Breast epithelium (tissue), 4 donors: ENCODE data around the gene PRSS57. TPM values are rescaled to one million over a fixed set of nuclear protein-coding genes. Genes with fewer than 3 reads are reported as not detected.
A peak's percentile ranks its signal among the peaks of the same experiment; 100 is the strongest.
"Not testable (repeated sequence)": the region's sequence is repeated elsewhere in the genome, so short reads cannot be mapped to it uniquely, and the experiment has no call there.

Experiments
- DNase-seq, 2 donors: peaks; one replicate each; pipeline ENCODE4 v3.0.0-alpha.2; 2019; ENCODE audit warnings: low spot score in 2 of 2
- H3K27ac ChIP-seq, 2 donors: fragments of 200-600 bp; sonication (generic) in 1 of 2; one replicate each; pipeline ENCODE4 v1.5.1; 2016 to 2019; ENCODE audit warnings: mild to moderate bottlenecking in 1 of 2
- H3K27me3 ChIP-seq, 2 donors: fragments of 200-600 bp; sonication (generic) in 1 of 2; one replicate each; pipeline versions ENCODE4 v1.5.1 to v1.6.0; 2017 to 2019; ENCODE audit warnings: control low read depth in 1 of 2, mild to moderate bottlenecking in 1 of 2
- H3K36me3 ChIP-seq: fragments of 200-600 bp; one replicate; pipeline ENCODE4 v1.5.1; 2019
- H3K4me1 ChIP-seq, 2 donors: fragments of 200-600 bp; sonication (generic); one replicate each; pipeline ENCODE4 v1.5.1; 2016 to 2019; ENCODE audit warnings: control low read depth in 1 of 2
- H3K4me3 ChIP-seq, 3 donors: fragments of 200-600 bp; sonication (generic); 1 replicate in 2 of 3; 2 replicates in 1 of 3; pipeline ENCODE4 v1.5.1; 2016 to 2019; ENCODE audit warnings: mild to moderate bottlenecking in 3 of 3, moderate library complexity in 2 of 3
- H3K9me3 ChIP-seq, 2 donors: fragments of 200-600 bp; sonication (generic) in 1 of 2; one replicate each; pipeline ENCODE4 v1.5.1; 2016 to 2019; ENCODE audit warnings: control low read depth in 1 of 2
- POLR2A ChIP-seq: fragments of 450-650 bp; IDR thresholded peaks from one replicate; pipeline ENCODE4 v1.6.1; 2016; ENCODE audit warnings: antibody characterized with exemption, mild to moderate bottlenecking, moderate library complexity
- POLR2AphosphoS5 ChIP-seq, 3 donors: sonication (generic); formaldehyde crosslinking; IDR thresholded peaks; one replicate each; pipeline ENCODE4 v1.6.1; 2017; ENCODE audit warnings: antibody characterized with exemption in 3 of 3
- intact Hi-C: fragments of 100-400 bp; cut with DNase I; formaldehyde crosslinking; loops from one replicate; pipeline ENCODE4 v1.15.1; 2023; ENCODE audit warnings: low total_unique reads
- total RNA-seq, 3 donors: library from RNA; depleted of rRNA; stranded (reverse); fragments of >200 nt; gene quantifications; one replicate each; pipeline ENCODE4 v1.1.0, GENCODE V29; 2016
- TF ChIP-seq, protein P1 (sequence below), 3 donors: fragments of 450-650 bp; IDR thresholded peaks; one replicate each; pipeline ENCODE4 v1.5.1; 2016 to 2017; ENCODE audit warnings: antibody characterized with exemption in 3 of 3, mild to moderate bottlenecking in 3 of 3, moderate library complexity in 3 of 3

Gene PRSS57
- total RNA-seq, 3 donors from 2014 or later = not detected

GRCh38 chr19:670609-671075 is 24.6 kb downstream of the PRSS57 start:
- DNase-seq = no peak
- H3K27me3 ChIP-seq = no peaks in the 10 kb centered on the region
- H3K4me3 ChIP-seq = no peak overlapping the region
- intact Hi-C loops = no loop called here
- no peaks in the 10 kb centered on the region for H3K9me3 ChIP-seq
- no peaks in the 10 kb centered on the region for H3K36me3 ChIP-seq
- TF ChIP-seq, protein P1, sequence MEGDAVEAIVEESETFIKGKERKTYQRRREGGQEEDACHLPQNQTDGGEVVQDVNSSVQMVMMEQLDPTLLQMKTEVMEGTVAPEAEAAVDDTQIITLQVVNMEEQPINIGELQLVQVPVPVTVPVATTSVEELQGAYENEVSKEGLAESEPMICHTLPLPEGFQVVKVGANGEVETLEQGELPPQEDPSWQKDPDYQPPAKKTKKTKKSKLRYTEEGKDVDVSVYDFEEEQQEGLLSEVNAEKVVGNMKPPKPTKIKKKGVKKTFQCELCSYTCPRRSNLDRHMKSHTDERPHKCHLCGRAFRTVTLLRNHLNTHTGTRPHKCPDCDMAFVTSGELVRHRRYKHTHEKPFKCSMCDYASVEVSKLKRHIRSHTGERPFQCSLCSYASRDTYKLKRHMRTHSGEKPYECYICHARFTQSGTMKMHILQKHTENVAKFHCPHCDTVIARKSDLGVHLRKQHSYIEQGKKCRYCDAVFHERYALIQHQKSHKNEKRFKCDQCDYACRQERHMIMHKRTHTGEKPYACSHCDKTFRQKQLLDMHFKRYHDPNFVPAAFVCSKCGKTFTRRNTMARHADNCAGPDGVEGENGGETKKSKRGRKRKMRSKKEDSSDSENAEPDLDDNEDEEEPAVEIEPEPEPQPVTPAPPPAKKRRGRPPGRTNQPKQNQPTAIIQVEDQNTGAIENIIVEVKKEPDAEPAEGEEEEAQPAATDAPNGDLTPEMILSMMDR (IDR thresholded peaks at IDR 0.05) = no peak
- TF ChIP-seq POLR2A (no peak), POLR2AphosphoS5 (IDR thresholded peaks at IDR 0.05) (no peak)
- no peak overlapping the region for H3K27ac ChIP-seq
- H3K4me1 ChIP-seq = no peaks in the 10 kb centered on the region

DNA sequence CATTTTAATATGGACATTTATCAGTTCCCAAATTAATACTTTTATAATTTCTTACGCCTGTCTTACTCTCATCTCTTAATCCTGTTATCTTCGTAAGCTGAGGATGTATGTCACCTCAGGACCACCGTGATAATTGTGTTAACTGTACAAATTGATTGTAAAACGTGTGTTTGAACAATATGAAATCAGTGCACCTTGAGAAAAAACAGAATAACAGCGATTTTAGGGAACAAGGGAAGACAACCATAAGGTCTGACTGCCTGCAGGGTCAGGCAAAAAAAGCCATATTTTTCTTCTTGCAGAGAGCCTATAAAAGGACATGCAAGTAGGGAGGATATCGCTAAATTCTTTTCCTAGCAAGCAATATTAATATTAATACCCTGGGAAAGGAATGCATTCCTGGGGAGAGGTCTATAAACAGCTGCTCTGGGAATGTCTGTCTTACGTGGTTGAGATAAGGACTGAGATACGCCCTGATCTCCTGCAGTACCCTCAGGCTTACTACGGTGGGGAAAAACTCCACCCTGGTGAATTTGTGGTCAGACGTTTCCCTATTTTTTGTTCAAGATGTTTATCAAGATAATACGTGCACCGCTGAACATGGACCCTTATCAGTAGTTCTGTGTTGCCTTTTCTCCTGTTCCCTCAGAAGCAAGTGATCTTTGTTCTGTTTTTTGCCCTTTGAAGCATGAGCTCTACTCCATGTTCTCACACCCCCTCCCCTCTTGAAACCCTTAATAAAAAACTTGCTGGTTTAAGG is 26.4 kb downstream of the PRSS57 start:
- H3K27me3 ChIP-seq, intact Hi-C loops, H3K27ac ChIP-seq, H3K4me3 ChIP-seq, H3K9me3 ChIP-seq, H3K36me3 ChIP-seq, DNase-seq, H3K4me1 ChIP-seq: not testable (repeated sequence)

DNA sequence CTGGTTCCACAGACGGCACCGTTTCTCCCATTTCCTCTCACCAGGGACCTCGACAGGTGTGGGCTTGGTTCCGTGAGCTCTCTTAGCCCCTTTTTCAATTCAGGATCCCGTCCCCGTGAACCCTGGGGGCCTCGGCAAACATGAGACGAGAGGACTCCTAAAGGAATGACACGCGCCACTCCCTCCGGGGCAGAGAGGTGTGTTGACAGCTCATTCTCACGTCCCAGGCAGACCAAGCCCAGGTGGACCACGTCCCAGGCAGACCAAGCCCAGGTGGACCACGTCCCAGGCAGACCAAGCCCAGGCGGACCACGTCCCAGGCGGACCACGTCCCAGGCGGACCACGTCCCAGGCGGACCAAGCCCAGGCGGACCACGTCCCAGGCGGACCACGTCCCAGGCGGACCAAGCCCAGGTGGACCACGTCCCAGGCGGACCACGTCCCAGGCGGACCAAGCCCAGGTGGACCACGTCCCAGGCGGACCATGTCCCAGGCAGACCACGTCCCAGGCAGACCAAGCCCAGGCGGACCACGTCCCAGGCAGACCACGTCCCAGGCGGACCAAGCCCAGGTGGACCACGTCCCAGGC is 28.2 kb downstream of the PRSS57 start:
- H3K27ac ChIP-seq, H3K9me3 ChIP-seq, DNase-seq, H3K4me3 ChIP-seq, intact Hi-C loops, H3K27me3 ChIP-seq, H3K36me3 ChIP-seq: not testable (repeated sequence)
- peaks cover 5 to 11% of the 10 kb centered on the region in 2 donors for H3K4me1 ChIP-seq

DNA sequence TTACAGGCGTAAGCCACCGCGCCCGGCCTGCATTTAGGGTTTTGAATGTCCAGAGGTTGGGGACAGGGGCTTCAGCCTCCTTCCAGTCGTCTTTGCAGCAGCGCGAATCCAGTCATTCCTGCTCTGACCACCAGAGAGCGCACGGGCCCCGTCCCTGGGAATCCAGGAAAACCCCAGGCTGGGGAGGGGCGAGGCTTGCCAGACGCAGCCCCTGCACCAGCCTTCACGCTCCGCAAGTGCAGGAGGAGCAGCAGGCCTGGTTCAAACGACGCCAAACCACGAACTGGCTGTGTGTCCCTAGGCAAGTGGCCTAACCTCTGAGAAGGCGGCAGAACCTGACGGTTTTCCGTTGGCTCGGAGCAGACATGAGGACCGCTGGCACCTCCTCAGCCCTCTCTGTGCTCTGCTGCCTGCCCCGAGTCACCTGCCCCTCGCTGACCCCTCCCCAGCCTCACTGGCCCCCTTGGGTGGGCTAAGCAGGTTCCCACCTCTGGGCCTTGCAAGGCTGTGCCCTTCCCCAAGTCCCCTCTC is 30.3 kb downstream of the PRSS57 start:
- no peaks in the 10 kb centered on the region for H3K9me3 ChIP-seq
- intact Hi-C loops = loop anchor here (5.0 kb wide), 1 partner anchor 62 kb away; no protein-coding TSS in a partner anchor
- no peak for TF ChIP-seq POLR2A
- TF ChIP-seq, protein P1 (IDR thresholded peaks at IDR 0.05) = peak; percentile 91 to 96 (median 95)
- peak; percentile 13 to 55 (median 37) for TF ChIP-seq POLR2AphosphoS5 (IDR thresholded peaks at IDR 0.05)
- peak in 1 of 2 donors; percentile 78 for DNase-seq
- H3K36me3 ChIP-seq = no peaks in the 10 kb centered on the region
- peak overlapping the region in 1 of 2 donors; percentile 15 for H3K27ac ChIP-seq
- peak overlapping the region in 2 of 3 donors; percentile 30 to 55 for H3K4me3 ChIP-seq
- H3K4me1 ChIP-seq = peaks cover 12 to 22% of the 10 kb centered on the region in 2 donors
- no peaks in the 10 kb centered on the region for H3K27me3 ChIP-seq

- no peaks in the 10 kb centered on the region for H3K9me3 ChIP-seq
- TF ChIP-seq, protein P1 (IDR thresholded peaks at IDR 0.05) = no peak
- TF ChIP-seq POLR2A (no peak), POLR2AphosphoS5 (IDR thresholded peaks at IDR 0.05) (peak in 2 of 3 donors; percentile 2 to 7)
- peaks cover 18 to 24% of the 10 kb centered on the region in 2 donors for H3K4me1 ChIP-seq
- no peak for DNase-seq
- no peaks in the 10 kb centered on the region for H3K36me3 ChIP-seq
- H3K27ac ChIP-seq = peak overlapping the region; percentile 89 to 97
- no peaks in the 10 kb centered on the region for H3K27me3 ChIP-seq
- intact Hi-C loops = loop anchor here (5.0 kb wide), 1 partner anchor 64 kb away; no protein-coding TSS in a partner anchor
- H3K4me3 ChIP-seq = peak overlapping the region; percentile 81 to 90 (median 83)
These were observed 31.6 kb downstream of the PRSS57 start for GRCh38 chr19:663682-664117.
